Muscle layer of duodenum (tissue), 2 donors: Measurements from ENCODE around the gene CASR.
"Not testable (repeated sequence)": the region's sequence is repeated elsewhere in the genome, so short reads cannot be mapped to it uniquely, and the experiment has no call there.

Experiments used
- H3K27ac ChIP-seq: one replicate; pipeline ENCODE4 v1.7.0; 2013; ENCODE audit warnings: mild to moderate bottlenecking, low read length
- H3K27me3 ChIP-seq: one replicate; pipeline ENCODE4 v1.7.0; 2013; ENCODE audit warnings: low read depth, mild to moderate bottlenecking, control low read depth, low read length
- H3K36me3 ChIP-seq, 2 donors: one replicate each; pipeline ENCODE4 v1.7.0; 2013; ENCODE audit warnings: low read length in 2 of 2, control low read depth in 1 of 2, mild to moderate bottlenecking in 1 of 2; ENCODE audit not compliant: insufficient read depth in 2 of 2, control insufficient read depth in 1 of 2
- H3K4me1 ChIP-seq, 2 donors: one replicate each; pipeline ENCODE4 v1.7.0; 2013; ENCODE audit warnings: low read length in 2 of 2, mild to moderate bottlenecking in 2 of 2, control low read depth in 1 of 2, moderate library complexity in 1 of 2; ENCODE audit not compliant: insufficient read depth in 2 of 2, control insufficient read depth in 1 of 2
- H3K4me3 ChIP-seq, 2 donors: one replicate each; pipeline ENCODE4 v1.7.0; 2013; ENCODE audit warnings: low read length in 2 of 2, low read depth in 1 of 2, mild to moderate bottlenecking in 1 of 2
- H3K9me3 ChIP-seq, 2 donors: one replicate each; pipeline ENCODE4 v1.7.0; 2013; ENCODE audit warnings: low read length in 2 of 2, control low read depth in 1 of 2, mild to moderate bottlenecking in 1 of 2; ENCODE audit not compliant: control insufficient read depth in 1 of 2
- donor health status: healthy.

CASR gene

DNA sequence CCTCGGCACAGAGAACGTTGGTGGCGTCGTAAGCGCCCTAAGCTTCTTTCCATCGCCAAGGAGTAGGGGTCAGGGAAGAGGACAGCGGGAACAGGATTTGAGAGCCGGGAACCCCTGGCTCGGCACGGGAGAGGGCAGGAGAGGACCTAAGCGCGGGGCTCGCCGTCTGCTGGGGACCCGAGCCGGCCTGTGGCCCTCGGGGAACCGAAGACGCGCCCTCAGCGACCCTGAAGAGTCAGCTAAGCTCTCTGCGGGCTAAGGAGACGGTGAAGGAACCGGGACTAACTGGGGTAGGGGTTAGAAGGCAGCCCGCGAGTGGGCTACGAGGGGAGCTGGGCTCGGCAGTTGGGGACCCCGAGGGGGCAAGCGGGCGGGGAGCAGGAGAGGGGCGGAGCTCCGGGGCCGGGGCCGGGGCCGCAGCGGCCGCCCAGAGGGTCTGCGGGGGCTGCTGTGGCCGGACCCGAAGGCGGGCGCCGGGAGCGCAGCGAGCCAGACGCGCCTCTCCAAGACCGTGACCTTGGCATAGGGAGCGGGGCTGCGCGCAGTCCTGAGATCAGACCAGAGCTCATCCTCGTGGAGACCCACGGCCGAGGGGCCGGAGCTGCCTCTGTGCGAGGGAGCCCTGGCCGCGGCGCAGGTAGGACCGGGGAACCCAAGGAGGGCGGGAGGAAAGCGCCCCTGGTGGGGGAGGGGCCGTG lies 574 bp downstream of the CASR start:
- H3K4me1 ChIP-seq: peaks cover 0 to 9% of the 10 kb centered on the region in 2 donors
- no peak overlapping the region for H3K27ac ChIP-seq
- H3K4me3 ChIP-seq: peak overlapping the region; percentile 22 to 25
- H3K27me3 ChIP-seq: peaks cover 7% of the 10 kb centered on the region
- H3K36me3 ChIP-seq: no peaks in the 10 kb centered on the region
- H3K9me3 ChIP-seq: no peaks in the 10 kb centered on the region

DNA sequence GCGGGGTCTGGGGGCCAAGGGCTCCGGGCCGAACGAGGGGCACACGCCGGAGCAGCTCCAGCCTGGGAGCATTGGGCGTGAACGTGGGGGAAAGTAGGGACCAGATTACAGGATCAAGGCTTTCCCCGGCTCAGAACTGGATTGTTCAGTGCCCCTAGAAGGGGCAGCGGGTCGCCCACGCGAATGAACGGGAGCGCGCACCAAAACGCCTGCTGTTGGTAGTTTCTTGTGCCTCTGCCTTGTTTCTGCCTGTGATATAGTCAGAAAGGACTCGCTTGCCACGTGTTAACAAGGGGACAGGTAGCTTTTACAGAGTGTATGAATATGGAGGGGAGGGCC lies 1.1 kb downstream of the CASR start:
- Histone ChIP-seq H3K27me3 (peaks cover 7% of the 10 kb centered on the region), H3K4me1 (peaks cover 0 to 9% of the 10 kb centered on the region in 2 donors), H3K27ac (no peak overlapping the region), H3K4me3 (peak overlapping the region in 1 of 2 donors; percentile 25), H3K36me3 (no peaks in the 10 kb centered on the region), H3K9me3 (no peaks in the 10 kb centered on the region)

GRCh38 chr3:122186372-122186771 lies 2.9 kb downstream of the CASR start:
- Histone ChIP-seq H3K36me3 (no peaks in the 10 kb centered on the region), H3K4me1 (peaks cover 0 to 9% of the 10 kb centered on the region in 2 donors), H3K27ac (no peak overlapping the region), H3K27me3 (peaks cover 7% of the 10 kb centered on the region), H3K4me3 (no peak overlapping the region), H3K9me3 (no peaks in the 10 kb centered on the region)

DNA sequence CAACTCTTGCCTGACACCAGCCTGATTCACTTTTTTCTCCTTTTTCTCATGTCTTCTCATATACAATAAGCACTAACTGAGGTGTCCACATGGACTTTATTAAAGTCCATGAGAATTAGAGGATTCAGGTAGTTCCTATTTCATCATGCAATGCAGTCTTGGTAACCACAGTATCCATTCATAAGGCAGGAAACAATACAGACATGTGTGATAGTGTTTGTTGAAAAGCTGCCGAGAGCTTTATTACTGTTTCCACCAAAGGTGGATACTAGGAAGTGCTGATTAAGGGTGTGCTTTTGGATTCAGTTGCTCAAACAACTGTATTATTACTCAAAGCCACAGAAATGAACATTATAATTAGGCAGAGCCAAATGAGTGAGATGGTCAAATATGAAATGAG lies 5.3 kb downstream of the CASR start:
- H3K4me1 ChIP-seq: peaks cover 0 to 8% of the 10 kb centered on the region in 2 donors
- no peak overlapping the region for H3K4me3 ChIP-seq
- no peak overlapping the region for H3K27ac ChIP-seq
- peaks cover 2% of the 10 kb centered on the region for H3K27me3 ChIP-seq
- H3K36me3 ChIP-seq: no peaks in the 10 kb centered on the region
- no peaks in the 10 kb centered on the region for H3K9me3 ChIP-seq

GRCh38 chr3:122189357-122189756 lies 5.9 kb downstream of the CASR start:
- H3K4me3 ChIP-seq: no peak overlapping the region
- H3K36me3 ChIP-seq: no peaks in the 10 kb centered on the region
- H3K27ac ChIP-seq: no peak overlapping the region
- H3K9me3 ChIP-seq: no peaks in the 10 kb centered on the region
- H3K4me1 ChIP-seq: peaks cover 0 to 2% of the 10 kb centered on the region in 2 donors
- no peaks in the 10 kb centered on the region for H3K27me3 ChIP-seq

- Histone ChIP-seq H3K4me1 (no peaks in the 10 kb centered on the region), H3K4me3 (no peak overlapping the region), H3K27ac (no peak overlapping the region), H3K9me3 (no peaks in the 10 kb centered on the region), H3K27me3 (no peaks in the 10 kb centered on the region), H3K36me3 (no peaks in the 10 kb centered on the region)
These were observed 7.1 kb downstream of the CASR start for GRCh38 chr3:122190525-122190924.

GRCh38 chr3:122198966-122199365 lies 15.5 kb downstream of the CASR start:
- H3K9me3 ChIP-seq: no peaks in the 10 kb centered on the region
- no peaks in the 10 kb centered on the region for H3K27me3 ChIP-seq
- no peaks in the 10 kb centered on the region for H3K4me1 ChIP-seq
- H3K36me3 ChIP-seq: no peaks in the 10 kb centered on the region
- no peak overlapping the region for H3K27ac ChIP-seq
- H3K4me3 ChIP-seq: no peak overlapping the region

DNA sequence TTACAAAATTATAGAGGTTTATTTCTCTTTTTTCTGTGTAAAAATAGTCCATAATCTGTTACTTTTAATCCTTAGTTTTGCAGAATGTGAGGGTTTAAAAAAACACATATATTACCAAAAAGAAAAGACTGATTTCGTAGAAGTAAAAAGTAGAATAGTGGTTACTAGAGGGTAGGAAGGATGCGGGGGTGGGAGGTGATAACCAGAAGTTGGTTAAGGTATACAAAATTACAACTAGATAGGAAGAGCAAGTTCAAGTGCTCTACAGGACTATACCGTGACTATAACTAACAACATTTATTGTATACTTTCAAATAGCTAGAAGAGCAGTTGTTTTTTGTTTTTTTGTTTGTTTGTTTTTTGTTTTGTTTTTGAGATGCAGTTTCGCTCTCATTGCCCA lies 16.1 kb downstream of the CASR start:
- no peaks in the 10 kb centered on the region for H3K27me3 ChIP-seq
- no peak overlapping the region for H3K4me3 ChIP-seq
- no peaks in the 10 kb centered on the region for H3K4me1 ChIP-seq
- H3K27ac ChIP-seq: no peak overlapping the region
- H3K36me3 ChIP-seq: no peaks in the 10 kb centered on the region
- no peaks in the 10 kb centered on the region for H3K9me3 ChIP-seq

GRCh38 chr3:122200661-122201060 lies 17.2 kb downstream of the CASR start:
- no peak overlapping the region for H3K27ac ChIP-seq
- H3K36me3 ChIP-seq: no peaks in the 10 kb centered on the region
- no peaks in the 10 kb centered on the region for H3K4me1 ChIP-seq
- no peaks in the 10 kb centered on the region for H3K9me3 ChIP-seq
- H3K27me3 ChIP-seq: no peaks in the 10 kb centered on the region
- H3K4me3 ChIP-seq: no peak overlapping the region

GRCh38 chr3:122201476-122201875 lies 18.0 kb downstream of the CASR start:
- not testable (repeated sequence) for H3K9me3 ChIP-seq, H3K4me1 ChIP-seq, H3K36me3 ChIP-seq, H3K27me3 ChIP-seq, H3K4me3 ChIP-seq, H3K27ac ChIP-seq

- Histone ChIP-seq H3K9me3 (no peaks in the 10 kb centered on the region), H3K4me3 (no peak overlapping the region), H3K27me3 (no peaks in the 10 kb centered on the region), H3K4me1 (no peaks in the 10 kb centered on the region), H3K27ac (no peak overlapping the region), H3K36me3 (no peaks in the 10 kb centered on the region)
These were observed 25.1 kb downstream of the CASR start for GRCh38 chr3:122208579-122208978.

- H3K36me3 ChIP-seq: no peaks in the 10 kb centered on the region
- no peaks in the 10 kb centered on the region for H3K9me3 ChIP-seq
- H3K27me3 ChIP-seq: no peaks in the 10 kb centered on the region
- H3K4me3 ChIP-seq: no peak overlapping the region
- no peaks in the 10 kb centered on the region for H3K4me1 ChIP-seq
- H3K27ac ChIP-seq: no peak overlapping the region
These were observed 30.2 kb downstream of the CASR start for GRCh38 chr3:122213650-122214049.
